Thyroid gland (tissue), 4 donors: Measurements from ENCODE around the gene CASS4. TPM values are rescaled to one million over a fixed set of nuclear protein-coding genes. Genes with fewer than 3 reads are reported as not detected.

Experiments used
- DNase-seq, 2 donors: peaks; one replicate each; pipeline ENCODE4 v3.0.0-alpha.2; 2019
- H3K27ac ChIP-seq, 3 donors: fragments of 200-600 bp; sonication (generic); 1 replicate in 2 of 3; 2 replicates in 1 of 3; pipeline ENCODE4 v1.5.1; 2016 to 2019; ENCODE audit warnings: mild to moderate bottlenecking in 1 of 3, moderate library complexity in 1 of 3
- H3K27me3 ChIP-seq: fragments of 200-600 bp; sonication (generic); one replicate; pipeline ENCODE4 v1.5.1; 2019
- H3K36me3 ChIP-seq, 2 donors: fragments of 200-600 bp; sonication (generic); one replicate each; pipeline ENCODE4 v1.5.1; 2016 to 2019
- H3K4me1 ChIP-seq, 2 donors: fragments of 200-600 bp; sonication (generic); one replicate each; pipeline ENCODE4 v1.5.1; 2017 to 2019
- H3K4me3 ChIP-seq, 3 donors: fragments of 200-600 bp; sonication (generic); replicated peaks in 1 of 3; 1 replicate in 2 of 3; 2 replicates in 1 of 3; pipeline ENCODE4 v1.5.1; 2016; ENCODE audit warnings: mild to moderate bottlenecking in 1 of 3
- H3K9me3 ChIP-seq: fragments of 200-600 bp; sonication (generic); one replicate; pipeline ENCODE4 v1.5.1; 2017
- CTCF ChIP-seq, 6 experiments: fragments of 200-600 bp in 3 of 6; fragments of 450-650 bp in 3 of 6; sonication (generic) in 3 of 6; IDR thresholded peaks; one replicate each; pipeline ENCODE4 v1.5.1; 2016 to 2019; ENCODE audit warnings: antibody characterized with exemption in 6 of 6, mild to moderate bottlenecking in 2 of 6, inconsistent platforms in 1 of 6, moderate library complexity in 1 of 6
- POLR2A ChIP-seq, 2 donors: fragments of 450-650 bp; IDR thresholded peaks; one replicate each; pipeline ENCODE4 v1.6.1; 2017; ENCODE audit warnings: antibody characterized with exemption in 2 of 2, mild to moderate bottlenecking in 2 of 2, moderate library complexity in 1 of 2
- WGBS, 2 donors: methylation state at CpG; one replicate each; pipeline ENCODE4 v1.1.5; 2017; 5-methylcytosine and 5-hydroxymethylcytosine counted together
- intact Hi-C: fragments of 100-400 bp; cut with DNase I; formaldehyde crosslinking; loops from one replicate; pipeline ENCODE4 v1.15.1; 2023
- total RNA-seq, 4 donors: library from RNA; depleted of rRNA; stranded (reverse); fragments of >200 nt; gene quantifications; one replicate each; pipeline ENCODE4 v1.2.3, GENCODE V29; 2016

Gene CASS4
- total RNA-seq, 4 donors from 2014 or later, result 0.22 to 1.6 (median 1.0) TPM

GRCh38 chr20:56463428-56463827 is 51.4 kb downstream of the CASS4 start:
- Histone ChIP-seq H3K27me3 (no peaks in the 10 kb centered on the region), H3K9me3 (no peaks in the 10 kb centered on the region), H3K36me3 (no peaks in the 10 kb centered on the region), H3K4me1 (no peaks in the 10 kb centered on the region), H3K4me3 (no peak overlapping the region), H3K27ac (no peak overlapping the region)
- TF ChIP-seq POLR2A (IDR thresholded peaks at IDR 0.05) (no peak), CTCF (IDR thresholded peaks at IDR 0.05) (no peak)
- intact Hi-C loops, result no loop called here
- no peak for DNase-seq
- WGBS, 2 donors, result 66 to 69% methylated on average over 3 of the region's 3 CpGs

- intact Hi-C loops, result no loop called here
- Histone ChIP-seq H3K27ac (no peak overlapping the region), H3K27me3 (no peaks in the 10 kb centered on the region), H3K9me3 (no peaks in the 10 kb centered on the region), H3K4me3 (no peak overlapping the region), H3K36me3 (no peaks in the 10 kb centered on the region), H3K4me1 (peaks cover 7 to 10% of the 10 kb centered on the region in 2 donors)
- TF ChIP-seq POLR2A (IDR thresholded peaks at IDR 0.05), result no peak
- WGBS, 2 donors, result 67 to 85% methylated on average over 7 of the region's 7 CpGs
- no peak for DNase-seq
Observed at GRCh38 chr20:56465997-56466396, 53.9 kb downstream of the CASS4 start.

GRCh38 chr20:56467968-56468315 is 55.9 kb downstream of the CASS4 start:
- Histone ChIP-seq H3K9me3 (no peaks in the 10 kb centered on the region), H3K4me3 (peak overlapping the region; percentile 29 to 66 (median 37)), H3K27me3 (no peaks in the 10 kb centered on the region), H3K36me3 (peaks cover 0 to 2% of the 10 kb centered on the region in 2 donors), H3K4me1 (peaks cover 7 to 10% of the 10 kb centered on the region in 2 donors), H3K27ac (no peak overlapping the region)
- no peak for DNase-seq
- intact Hi-C loops, result no loop called here
- no peak for TF ChIP-seq CTCF (IDR thresholded peaks at IDR 0.05)
- no peak for TF ChIP-seq POLR2A (IDR thresholded peaks at IDR 0.05)
- 5 to 9% methylated on average over 4 to 7 of the region's 7 CpGs for WGBS, 2 donors

GRCh38 chr20:56468316-56469076 is 56.4 kb downstream of the CASS4 start, which contains the start of gene RTF2:
RTF2 (plus strand) TSS chr20:56468627; CDS start chr20:56468698, 71 bp downstream.
- intact Hi-C loops, result no loop called here
- no peaks in the 10 kb centered on the region for H3K27me3 ChIP-seq
- DNase-seq, result peak; percentile 90
- 0 to 1% methylated on average over 5 to 24 of the region's 55 CpGs for WGBS, 2 donors
- H3K36me3 ChIP-seq, result peaks cover 0 to 7% of the 10 kb centered on the region in 2 donors
- H3K4me1 ChIP-seq, result peaks cover 7 to 10% of the 10 kb centered on the region in 2 donors
- no peak for TF ChIP-seq CTCF (IDR thresholded peaks at IDR 0.05)
- TF ChIP-seq POLR2A (IDR thresholded peaks at IDR 0.05), result peak in 1 of 2 donors; percentile 56
- H3K4me3 ChIP-seq, result peak within 1 kb of the TSS; percentile 29 to 66 (median 37)
- peak within 1 kb of the TSS; percentile 35 to 56 (median 47) for H3K27ac ChIP-seq
- no peaks in the 10 kb centered on the region for H3K9me3 ChIP-seq

- Histone ChIP-seq H3K9me3 (no peaks in the 10 kb centered on the region), H3K27me3 (no peaks in the 10 kb centered on the region), H3K27ac (peak overlapping the region in 2 of 3 donors; percentile 35 to 47), H3K36me3 (peaks cover 1 to 12% of the 10 kb centered on the region in 2 donors), H3K4me1 (peaks cover 7 to 10% of the 10 kb centered on the region in 2 donors), H3K4me3 (peak overlapping the region; percentile 29 to 66 (median 37))
- intact Hi-C loops, result no loop called here
- TF ChIP-seq CTCF (IDR thresholded peaks at IDR 0.05) (no peak), POLR2A (IDR thresholded peaks at IDR 0.05) (no peak)
- 22% methylated on average over 8 of the region's 8 CpGs for WGBS, 2 donors
- no peak for DNase-seq
Observed at GRCh38 chr20:56469077-56469449, 57.0 kb downstream of the CASS4 start.
